PC-9 (cell line): ENCODE data around the gene RNF223. TPM values are rescaled to one million over a fixed set of nuclear protein-coding genes. Genes with fewer than 3 reads are reported as not detected.

Experiments used
- BruUV-seq: library from RNA; stranded (reverse); fragments of 400-500 nt; replicated peaks from 2 replicates; lab custom pipeline; 2021; lab: Mats Ljungman, UMichigan
- CTCF ChIA-PET: fragments of 300-600 bp; sonication (Branson Sonifier 250); formaldehyde crosslinking; loops from one replicate; lab custom pipeline; 2022; ENCODE audit warnings: antibody characterized with exemption; lab: Charles Lee
- POLR2A ChIA-PET: fragments of 300-600 bp; sonication (Branson Sonifier 250); formaldehyde crosslinking; loops from one replicate; lab custom pipeline; 2022; ENCODE audit warnings: antibody characterized with exemption; ENCODE audit not compliant: unreplicated experiment; lab: Charles Lee
- DNase-seq, 2 experiments: peaks; one replicate each; pipeline versions ENCODE4 v3.0.0 to v3.0.0-alpha.2; 2015 to 2022; ENCODE audit warnings: mixed read lengths in 1 of 2
- H2AFZ ChIP-seq: fragments of 200-600 bp; sonication (generic); 2 replicates; pipeline ENCODE4 v1.8.1; 2017; ENCODE audit warnings: antibody characterized with exemption
- H3F3A ChIP-seq: fragments of 200-600 bp; sonication (generic); 2 replicates; pipeline ENCODE4 v1.8.1; 2017; ENCODE audit warnings: antibody characterized with exemption, mild to moderate bottlenecking, low read depth; ENCODE audit not compliant: insufficient read depth
- H3K27ac ChIP-seq: fragments of 200-600 bp; sonication (generic); 2 replicates; pipeline ENCODE4 v1.6.1; 2016; ENCODE audit warnings: mixed run types
- H3K27me3 ChIP-seq: fragments of 200-600 bp; sonication (generic); 2 replicates; pipeline ENCODE4 v1.6.1; 2016; ENCODE audit warnings: low read depth, mixed run types; ENCODE audit not compliant: insufficient read depth
- H3K36me3 ChIP-seq: fragments of 200-600 bp; sonication (generic); 2 replicates; pipeline ENCODE4 v1.6.1; 2016; ENCODE audit warnings: low read depth, mixed run types
- H3K4me1 ChIP-seq: fragments of 200-600 bp; sonication (generic); replicated peaks from 2 replicates; pipeline ENCODE4 v1.6.1; 2016; ENCODE audit warnings: mixed run types; ENCODE audit not compliant: insufficient read depth
- H3K4me2 ChIP-seq: fragments of 200-600 bp; sonication (generic); 2 replicates; pipeline ENCODE4 v1.6.1; 2017; ENCODE audit warnings: mixed run types
- H3K4me3 ChIP-seq: fragments of 200-600 bp; sonication (generic); 2 replicates; pipeline ENCODE4 v1.6.1; 2016; ENCODE audit warnings: mixed run types
- H3K79me2 ChIP-seq: fragments of 200-600 bp; sonication (generic); 2 replicates; pipeline ENCODE4 v1.6.1; 2017; ENCODE audit warnings: low read depth, mixed run types
- H3K9me2 ChIP-seq: fragments of 200-600 bp; sonication (generic); 2 replicates; pipeline ENCODE4 v1.8.1; 2017; ENCODE audit warnings: mild to moderate bottlenecking; ENCODE audit not compliant: insufficient read depth
- H3K9me3 ChIP-seq: fragments of 200-600 bp; sonication (generic); 2 replicates; pipeline ENCODE4 v1.8.1; 2016; ENCODE audit warnings: low read depth; ENCODE audit not compliant: insufficient read depth
- H4K20me1 ChIP-seq: fragments of 200-600 bp; sonication (generic); 2 replicates; pipeline ENCODE4 v1.8.1; 2017; ENCODE audit not compliant: insufficient read depth
- EZH2 ChIP-seq: fragments of 200-600 bp; sonication (generic); IDR thresholded peaks from 2 replicates; pipeline ENCODE4 v1.8.0; 2017; ENCODE audit warnings: antibody characterized with exemption, low read depth
- intact Hi-C: fragments of 100-400 bp; cut with micrococcal nuclease; formaldehyde crosslinking; loops from one replicate; pipeline ENCODE4 v1.10.0; 2022; ENCODE audit not compliant: unreplicated experiment
- total RNA-seq: library from RNA; stranded (reverse); gene quantifications from 2 replicates; pipeline ENCODE4 v1.2.3, GENCODE V29; 2021
- TF ChIP-seq, protein P1 (sequence below): fragments of 200-600 bp; sonication (generic); conservative IDR thresholded peaks from 2 replicates; pipeline ENCODE4 v1.6.1; 2017; ENCODE audit warnings: mixed run types, antibody characterized with exemption, mild to moderate bottlenecking, moderate library complexity

RNF223 gene
- total RNA-seq, 1 experiment from 2014 or later: 3.6 TPM

DNA sequence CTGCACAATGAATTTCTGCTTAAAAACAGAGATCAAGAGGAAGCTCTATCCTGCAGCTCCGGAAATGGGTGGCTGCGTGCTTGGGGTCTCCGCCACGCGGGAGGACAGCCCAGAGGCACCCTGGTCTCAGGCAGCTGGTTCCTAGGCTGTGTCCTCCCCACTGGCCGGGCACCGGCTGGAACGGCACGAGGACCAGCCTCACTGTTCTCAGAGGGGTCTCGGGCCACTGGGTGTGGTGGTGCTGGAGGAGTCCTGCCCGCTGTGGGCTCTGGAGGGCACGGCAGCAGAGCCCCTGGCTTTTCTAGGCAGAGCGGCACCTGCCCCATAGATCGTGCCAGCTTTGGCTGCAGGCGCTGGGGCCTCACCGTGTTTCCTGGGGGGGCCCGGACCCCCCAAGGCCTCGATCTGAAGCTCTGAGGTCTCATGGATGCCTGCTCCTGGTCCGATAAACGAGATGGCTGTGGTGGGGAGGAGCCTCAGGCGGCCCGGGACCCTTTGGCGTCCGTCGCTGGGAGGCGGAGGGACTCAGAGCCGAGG is 8.2 kb upstream of the RNF223 start:
- Histone ChIP-seq H3K79me2 (no peaks in the 10 kb centered on the region), H3K9me2 (no peaks in the 10 kb centered on the region), H3K9me3 (no peaks in the 10 kb centered on the region), H3K4me3 (no peak overlapping the region), H2AFZ (no peak overlapping the region), H3K27me3 (no peaks in the 10 kb centered on the region), H3K4me2 (no peak overlapping the region), H3K27ac (no peak overlapping the region), H3K4me1 (0 out of 2 replicates have a peak, but pooled peaks cover 8% of the 10 kb centered on the region), H3F3A (peaks cover 14% of the 10 kb centered on the region; the same call in 1 of the 2 replicates), H4K20me1 (no peaks in the 10 kb centered on the region), H3K36me3 (no peaks in the 10 kb centered on the region)
- ChIA-PET CTCF (no interaction called here), POLR2A (no interaction called here)
- DNase-seq: no peak
- TF ChIP-seq EZH2: no peak
- TF ChIP-seq, protein P1, sequence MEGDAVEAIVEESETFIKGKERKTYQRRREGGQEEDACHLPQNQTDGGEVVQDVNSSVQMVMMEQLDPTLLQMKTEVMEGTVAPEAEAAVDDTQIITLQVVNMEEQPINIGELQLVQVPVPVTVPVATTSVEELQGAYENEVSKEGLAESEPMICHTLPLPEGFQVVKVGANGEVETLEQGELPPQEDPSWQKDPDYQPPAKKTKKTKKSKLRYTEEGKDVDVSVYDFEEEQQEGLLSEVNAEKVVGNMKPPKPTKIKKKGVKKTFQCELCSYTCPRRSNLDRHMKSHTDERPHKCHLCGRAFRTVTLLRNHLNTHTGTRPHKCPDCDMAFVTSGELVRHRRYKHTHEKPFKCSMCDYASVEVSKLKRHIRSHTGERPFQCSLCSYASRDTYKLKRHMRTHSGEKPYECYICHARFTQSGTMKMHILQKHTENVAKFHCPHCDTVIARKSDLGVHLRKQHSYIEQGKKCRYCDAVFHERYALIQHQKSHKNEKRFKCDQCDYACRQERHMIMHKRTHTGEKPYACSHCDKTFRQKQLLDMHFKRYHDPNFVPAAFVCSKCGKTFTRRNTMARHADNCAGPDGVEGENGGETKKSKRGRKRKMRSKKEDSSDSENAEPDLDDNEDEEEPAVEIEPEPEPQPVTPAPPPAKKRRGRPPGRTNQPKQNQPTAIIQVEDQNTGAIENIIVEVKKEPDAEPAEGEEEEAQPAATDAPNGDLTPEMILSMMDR: no peak
- no TSS peak for BruUV-seq
- intact Hi-C loops: no loop called here

DNA sequence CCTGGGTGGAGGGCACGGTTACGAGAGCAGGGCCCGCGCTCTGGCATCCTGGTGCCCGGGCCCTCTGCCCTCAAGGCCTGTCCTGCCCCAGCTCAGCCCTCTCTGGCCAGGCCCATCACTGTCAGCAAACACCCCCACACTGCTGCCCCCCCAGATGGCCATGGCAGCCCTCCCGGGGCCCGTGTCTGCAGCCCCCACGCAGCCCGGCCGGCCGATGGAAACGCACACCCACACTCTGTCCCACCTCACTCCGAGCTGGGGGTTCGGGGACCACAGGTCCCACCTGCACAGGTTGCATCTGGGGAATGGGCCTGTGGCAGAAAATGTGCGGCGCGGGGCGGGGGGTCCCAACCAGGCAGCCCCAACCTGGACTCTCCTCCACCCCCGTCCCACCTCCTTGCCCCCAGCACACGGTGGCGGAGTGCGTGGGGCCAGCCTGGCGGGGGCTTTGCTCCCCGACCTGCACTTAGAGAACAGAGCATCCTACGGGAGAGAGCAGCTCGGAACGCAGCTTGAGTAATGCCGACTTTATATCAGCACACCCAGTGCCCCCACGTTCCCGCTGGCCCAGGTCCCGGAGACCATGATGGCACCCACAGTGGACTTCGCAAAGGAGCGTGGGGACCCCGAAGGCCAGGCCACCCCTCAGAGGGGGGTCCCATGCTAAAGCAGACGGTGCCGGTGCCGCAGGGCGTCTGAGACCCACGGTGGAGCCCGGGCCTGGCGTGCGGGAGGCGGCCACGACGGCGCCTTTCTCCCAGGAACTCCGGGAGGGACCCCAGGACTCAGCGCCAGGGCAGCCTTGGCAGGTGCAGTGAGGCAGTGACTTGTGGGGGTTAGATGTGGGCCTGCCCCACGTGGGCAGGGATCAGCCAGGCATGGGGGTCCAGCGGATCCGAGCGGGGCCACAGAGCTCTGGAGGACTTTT is 7.5 kb upstream of the RNF223 start:
- Histone ChIP-seq H3K9me2 (no peaks in the 10 kb centered on the region), H3K9me3 (no peaks in the 10 kb centered on the region), H3K4me3 (no peak overlapping the region), H3K36me3 (no peaks in the 10 kb centered on the region), H3K4me1 (0 out of 2 replicates have a peak, but pooled peaks cover 8% of the 10 kb centered on the region), H3F3A (peaks cover 14% of the 10 kb centered on the region; the same call in 1 of the 2 replicates), H3K27ac (no peak overlapping the region), H3K4me2 (0 out of 2 replicates have a peak overlapping the region, but pooled peaks have one; percentile 13), H3K79me2 (no peaks in the 10 kb centered on the region), H4K20me1 (no peaks in the 10 kb centered on the region), H3K27me3 (no peaks in the 10 kb centered on the region), H2AFZ (no peak overlapping the region)
- DNase-seq: no peak
- BruUV-seq: no TSS peak
- intact Hi-C loops: no loop called here
- TF ChIP-seq, protein P1: no peak
- TF ChIP-seq EZH2: no peak
- POLR2A ChIA-PET: no interaction called here
- CTCF ChIA-PET: no interaction called here

DNA sequence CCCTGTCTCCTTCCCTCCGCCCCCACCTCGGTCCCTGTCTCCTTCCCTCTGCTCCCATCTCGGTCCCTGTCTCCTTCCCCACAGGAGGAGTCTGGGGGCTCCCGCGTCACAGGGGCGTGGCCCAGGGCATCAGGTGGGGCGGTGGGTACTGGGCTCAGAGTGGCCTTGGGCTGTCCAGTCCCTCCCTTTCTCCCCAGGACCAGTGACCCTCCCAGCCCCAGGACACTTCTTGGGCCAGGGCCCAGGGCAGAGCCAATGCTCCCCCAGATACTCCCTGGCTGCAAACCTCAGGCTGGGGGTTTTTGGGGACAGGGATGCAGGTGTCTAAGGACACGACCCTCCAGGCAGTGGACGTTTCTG is 6.8 kb upstream of the RNF223 start:
- H3K4me2 ChIP-seq: 0 out of 2 replicates have a peak overlapping the region, but pooled peaks have one; percentile 13
- ChIA-PET CTCF (no interaction called here), POLR2A (no interaction called here)
- H3K9me3 ChIP-seq: no peaks in the 10 kb centered on the region
- no peaks in the 10 kb centered on the region for H3K9me2 ChIP-seq
- no peak overlapping the region for H3K4me3 ChIP-seq
- H3K27me3 ChIP-seq: no peaks in the 10 kb centered on the region
- no peak overlapping the region for H3K27ac ChIP-seq
- DNase-seq: no peak
- intact Hi-C loops: no loop called here
- no peaks in the 10 kb centered on the region for H4K20me1 ChIP-seq
- H3K36me3 ChIP-seq: no peaks in the 10 kb centered on the region
- peaks cover 14% of the 10 kb centered on the region; the same call in 1 of the 2 replicates for H3F3A ChIP-seq
- H3K4me1 ChIP-seq: 0 out of 2 replicates have a peak, but pooled peaks cover 8% of the 10 kb centered on the region
- H3K79me2 ChIP-seq: no peaks in the 10 kb centered on the region
- TF ChIP-seq EZH2: no peak
- TF ChIP-seq, protein P1: no peak
- BruUV-seq: no TSS peak
- no peak overlapping the region for H2AFZ ChIP-seq
